Activated CD8-positive, alpha-beta memory T cell treated with anti-CD3 and anti-CD28 coated beads for 4 hours (primary cell): Measurements from ENCODE around the gene RPLP2.

Source experiments
- DNase-seq, 2 donors: peaks; one replicate each; pipeline ENCODE4 v3.0.0-alpha.2; 2020; ENCODE audit warnings: low read depth in 2 of 2

RPLP2 gene

GRCh38 chr11:809287-810039 is at the start of gene RPLP2:
Gene RPLP2, plus strand, starts transcription at chr11:809967. Its CDS starts 268 bp downstream, at chr11:810235.
- peak; percentile 94 to 96 for DNase-seq

DNA sequence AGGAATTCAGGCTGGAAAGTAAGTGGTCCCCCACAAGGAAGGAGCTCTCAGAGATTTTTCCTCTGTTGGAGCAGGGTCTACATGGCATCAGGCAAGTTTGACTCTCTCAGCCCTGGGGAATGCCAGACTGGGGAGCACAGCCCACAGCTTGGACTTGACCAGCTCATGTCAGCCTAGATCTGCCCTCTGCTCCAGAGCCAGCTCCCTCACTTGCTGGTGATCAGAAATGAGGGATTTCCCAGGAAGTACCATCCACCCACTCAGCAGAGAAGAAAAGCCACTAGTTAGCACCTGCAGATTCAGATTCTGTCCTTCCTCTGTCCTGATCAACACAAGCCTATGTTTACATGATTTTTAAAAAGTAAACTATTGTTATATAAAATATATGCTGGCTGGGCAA is 49.5 kb upstream of the RPLP2 start:
- no peak for DNase-seq

DNA sequence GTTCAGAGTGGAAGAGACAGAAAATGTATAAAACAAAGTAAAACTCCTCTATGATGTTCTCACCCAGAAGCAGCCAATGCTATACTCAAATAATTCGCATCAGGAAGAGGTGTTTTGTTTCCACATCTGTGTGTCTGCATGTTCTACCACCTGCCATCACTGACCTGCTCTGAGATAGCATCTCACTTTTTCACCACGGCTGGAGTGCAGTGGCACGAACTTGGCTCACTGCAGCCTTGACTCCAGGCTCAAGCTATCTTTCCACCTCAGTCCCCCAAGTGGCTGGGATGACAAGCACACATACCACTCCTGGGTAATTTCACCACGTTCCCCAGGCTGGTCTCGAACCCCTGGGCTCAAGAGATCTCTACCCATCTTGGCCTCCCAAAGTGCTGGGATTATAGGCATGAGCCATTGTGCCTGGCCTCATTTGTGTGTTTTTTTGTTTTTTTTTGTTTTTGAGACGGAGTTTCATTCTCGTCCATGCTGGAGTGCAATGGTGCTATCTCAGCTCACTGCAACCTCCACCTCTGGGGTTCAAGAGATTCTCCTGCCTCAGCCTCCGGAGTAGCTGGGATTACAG is 48.1 kb upstream of the RPLP2 start:
- no peak for DNase-seq

DNA sequence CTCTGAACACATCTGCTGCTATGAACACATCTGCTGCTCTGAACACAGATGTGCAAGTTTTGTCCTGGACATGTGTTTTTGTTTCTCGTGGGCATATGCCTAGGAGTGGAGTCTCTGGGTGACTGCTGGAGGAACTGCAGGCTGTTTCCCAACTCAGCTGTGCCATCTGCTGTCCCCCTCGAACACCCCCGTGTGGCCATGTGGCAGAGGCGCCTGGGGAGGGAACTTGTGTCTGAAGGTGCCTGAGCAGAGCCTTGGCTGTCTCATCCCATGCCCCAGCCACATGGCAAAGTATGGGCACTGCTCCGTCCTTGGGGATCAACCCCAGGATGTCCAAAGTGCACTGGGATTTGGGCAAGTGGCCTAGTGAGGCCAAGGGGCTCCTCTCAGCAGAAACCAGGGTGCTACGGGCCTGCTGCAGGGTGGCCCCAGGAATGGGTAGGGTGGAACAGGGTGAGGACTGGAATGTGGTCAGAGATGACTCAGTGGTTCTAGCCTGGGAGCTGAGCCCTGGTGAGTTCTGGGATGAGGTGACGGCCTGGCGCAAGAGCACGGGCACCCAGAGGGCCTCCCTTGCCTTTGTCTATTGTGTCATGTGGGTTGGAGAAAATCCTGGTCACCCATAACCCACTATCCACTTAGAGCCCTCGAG is 47.2 kb upstream of the RPLP2 start:
- DNase-seq = no peak

DNA sequence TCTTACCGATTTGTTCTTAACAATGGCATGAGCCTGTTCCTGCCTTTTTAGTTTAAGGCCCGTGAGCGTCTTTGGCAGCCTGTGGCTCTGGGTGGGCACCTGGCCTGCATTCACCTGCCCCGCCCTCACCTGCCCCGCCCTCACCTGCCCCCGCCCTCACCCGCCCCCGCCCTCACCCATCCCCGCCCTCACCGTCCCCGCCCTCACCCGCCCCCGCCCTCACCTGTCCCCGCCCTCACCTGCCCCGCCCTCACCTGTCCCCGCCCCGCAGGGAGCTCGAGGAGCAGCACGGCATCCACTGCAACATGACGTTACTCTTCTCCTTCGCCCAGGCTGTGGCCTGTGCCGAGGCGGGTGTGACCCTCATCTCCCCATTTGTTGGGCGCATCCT is 46.7 kb upstream of the RPLP2 start:
- no peak for DNase-seq

GRCh38 chr11:763549-764321 is 46.0 kb upstream of the RPLP2 start:
- DNase-seq = no peak

DNA sequence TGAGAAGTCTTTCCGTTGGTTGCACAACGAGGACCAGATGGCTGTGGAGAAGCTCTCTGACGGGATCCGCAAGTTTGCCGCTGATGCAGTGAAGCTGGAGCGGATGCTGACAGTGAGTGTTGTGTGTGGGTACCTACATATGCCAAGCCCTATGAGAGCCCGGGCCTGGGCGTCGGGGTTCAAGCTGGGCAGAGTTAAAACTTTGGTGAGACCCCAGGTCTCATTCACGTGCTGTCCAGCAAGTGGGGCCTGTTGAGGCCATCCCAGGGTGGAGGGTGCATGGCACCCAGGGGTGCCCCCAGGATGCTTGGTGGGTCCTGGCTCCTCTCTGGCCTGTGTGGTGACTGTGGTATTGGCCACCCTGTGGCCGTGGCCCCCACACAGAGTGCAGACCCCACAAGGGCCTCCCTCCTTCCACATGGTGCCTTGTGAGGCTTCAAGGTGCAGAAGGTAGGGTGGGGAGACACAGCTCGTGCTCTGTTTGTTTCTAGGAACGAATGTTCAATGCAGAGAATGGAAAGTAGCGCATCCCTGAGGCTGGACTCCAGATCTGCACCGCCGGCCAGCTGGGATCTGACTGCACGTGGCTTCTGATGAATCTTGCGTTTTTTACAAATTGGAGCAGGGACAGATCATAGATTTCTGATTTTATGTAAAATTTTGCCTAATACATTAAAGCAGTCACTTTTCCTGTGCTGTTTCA is 45.3 kb upstream of the RPLP2 start:
- DNase-seq = no peak

DNA sequence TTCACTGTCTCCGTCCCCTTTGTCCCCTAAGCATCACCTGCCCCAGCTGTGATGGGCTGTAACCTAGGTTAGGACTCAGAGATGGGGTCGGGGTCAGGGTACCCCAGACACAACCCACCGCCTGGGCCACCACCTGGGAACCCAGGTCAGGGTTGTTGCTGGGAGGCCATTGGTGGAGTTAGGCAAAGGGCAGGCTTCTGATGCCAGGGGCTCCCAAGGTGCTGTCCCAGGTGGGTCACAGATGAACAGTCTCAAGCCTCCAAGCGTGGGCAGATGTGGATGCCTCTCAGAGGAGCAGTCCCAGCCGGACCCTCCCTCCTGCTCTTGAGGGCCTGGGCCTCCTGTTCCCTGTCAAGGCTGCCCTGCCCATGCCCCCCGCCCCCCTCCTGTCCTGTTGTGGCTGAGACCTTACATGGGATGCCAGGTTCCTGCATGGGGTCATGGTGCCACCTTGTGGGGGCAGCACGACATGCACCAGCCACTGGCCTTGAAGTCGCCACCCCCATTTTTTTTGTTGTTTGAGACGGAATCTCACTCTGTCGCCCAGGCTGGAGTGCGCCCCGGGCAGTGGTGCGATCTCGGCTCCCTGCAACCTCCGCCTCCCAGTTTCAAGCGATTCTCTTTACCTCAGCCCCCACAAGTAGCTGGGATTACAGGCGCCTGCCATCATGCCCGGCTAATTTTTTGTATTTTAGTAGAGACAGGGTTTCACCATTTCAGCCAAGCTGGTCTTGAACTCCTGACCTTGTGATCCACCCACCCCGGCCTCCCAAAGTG is 44.6 kb upstream of the RPLP2 start:
- peak in 1 of 2 donors; percentile 27 for DNase-seq

DNA sequence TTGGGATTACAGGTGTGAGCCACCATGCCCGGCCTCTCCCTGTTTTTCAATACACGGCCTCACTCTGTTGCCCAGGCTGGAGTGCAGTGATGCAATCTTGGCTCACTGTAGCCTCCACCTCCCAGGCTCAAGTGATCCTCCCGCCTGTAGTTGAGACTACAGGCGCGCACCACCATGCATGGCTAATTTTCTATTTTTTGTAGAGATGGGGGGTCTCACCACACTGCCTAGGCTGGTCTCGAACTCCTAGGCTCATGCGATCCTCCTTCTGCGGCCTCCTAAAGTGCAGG is 44.0 kb upstream of the RPLP2 start:
- DNase-seq = no peak

GRCh38 chr11:766106-766935 is 43.4 kb upstream of the RPLP2 start:
- no peak for DNase-seq

- no peak for DNase-seq
Measured at GRCh38 chr11:766936-767210, 42.9 kb upstream of the RPLP2 start.

GRCh38 chr11:767238-767637 is 42.5 kb upstream of the RPLP2 start:
- no peak for DNase-seq

- no peak for DNase-seq
Measured at GRCh38 chr11:769887-770641, 39.7 kb upstream of the RPLP2 start.

- no peak for DNase-seq
Measured at GRCh38 chr11:770642-771616, 38.8 kb upstream of the RPLP2 start.

DNA sequence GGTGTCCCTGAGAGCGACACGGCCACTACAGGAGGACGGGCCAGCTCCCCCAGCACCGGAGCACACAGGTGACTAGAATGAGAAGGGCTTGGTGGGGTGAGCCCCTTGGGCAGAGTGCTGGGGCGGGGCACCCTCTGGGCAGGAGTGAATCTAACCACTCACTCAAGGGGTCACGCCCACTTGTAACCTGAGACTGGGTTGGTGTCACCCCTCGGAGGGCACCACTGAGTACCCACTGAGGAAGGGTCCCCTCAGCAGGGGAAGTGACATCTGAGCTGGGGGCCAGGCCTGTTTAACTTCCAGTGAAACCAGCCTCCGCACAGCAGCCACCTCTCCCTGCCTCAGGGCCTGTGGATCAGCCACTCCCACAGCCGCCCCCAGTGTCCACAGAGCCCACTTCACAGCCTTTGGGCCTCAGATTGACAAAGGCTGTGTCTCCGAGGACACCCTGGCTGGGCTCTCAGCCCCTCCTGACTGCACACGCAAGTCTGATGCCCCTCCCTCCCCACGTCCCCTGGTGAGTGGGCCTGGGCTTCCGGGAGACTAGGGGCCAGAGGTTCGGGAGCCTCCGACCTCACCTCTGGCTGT is 38.1 kb upstream of the RPLP2 start:
- DNase-seq = no peak

- no peak for DNase-seq
Measured at GRCh38 chr11:772429-773390, 37.1 kb upstream of the RPLP2 start.

DNA sequence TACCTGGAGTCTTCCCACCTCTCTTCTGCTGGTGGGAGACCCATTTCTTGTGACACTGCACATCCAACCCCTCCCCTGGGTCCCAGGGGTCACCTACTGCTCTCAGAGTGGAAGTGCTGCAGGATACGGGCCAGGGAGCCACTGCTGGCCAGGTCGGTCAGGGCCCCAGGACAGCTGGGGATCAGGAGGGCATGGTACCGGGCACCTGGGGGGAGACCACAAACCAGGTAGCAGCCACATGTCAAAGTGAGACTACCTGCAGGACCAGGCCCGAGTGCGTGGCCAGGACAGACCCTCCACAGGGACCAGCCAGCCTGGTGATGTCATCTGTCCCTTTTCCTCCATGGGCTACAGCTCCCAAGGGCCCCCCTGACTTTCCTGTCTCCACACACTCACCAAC is 36.3 kb upstream of the RPLP2 start:
- DNase-seq = no peak
